H9 (cell line): Measurements from ENCODE around the gene SYNGAP1. TPM values are rescaled to one million over a fixed set of nuclear protein-coding genes. Genes with fewer than 3 reads are reported as not detected.

ENCODE experiments used
- DNase-seq: peaks from one replicate; pipeline ENCODE4 v3.0.0-alpha.2; 2017
- H2AFZ ChIP-seq: one replicate; pipeline ENCODE4 v1.6.1; 2013; ENCODE audit warnings: mild to moderate bottlenecking, low read length, control low read depth, moderate library complexity
- H2AK5ac ChIP-seq: 2 replicates; pipeline ENCODE4 v1.6.1; 2013; ENCODE audit warnings: low read length, control low read depth, mixed read lengths; ENCODE audit not compliant: insufficient read length
- H2BK120ac ChIP-seq: one replicate; pipeline ENCODE4 v1.6.1; 2013; ENCODE audit warnings: low read depth, mild to moderate bottlenecking, low read length, control low read depth, inconsistent platforms; ENCODE audit not compliant: poor library complexity, severe bottlenecking
- H2BK12ac ChIP-seq: 2 replicates; pipeline ENCODE4 v1.6.1; 2013; ENCODE audit warnings: low read length, control low read depth, mixed read lengths, low read depth; ENCODE audit not compliant: insufficient read length
- H2BK15ac ChIP-seq: 2 replicates; pipeline ENCODE4 v1.6.1; 2013; ENCODE audit warnings: low read depth, low read length, control low read depth
- H2BK20ac ChIP-seq: one replicate; pipeline ENCODE4 v1.6.1; 2013; ENCODE audit warnings: low read depth, mild to moderate bottlenecking, low read length, control low read depth, inconsistent platforms; ENCODE audit not compliant: poor library complexity, severe bottlenecking
- H2BK5ac ChIP-seq: 2 replicates; pipeline ENCODE4 v1.6.1; 2013; ENCODE audit warnings: low read length, control low read depth, mixed read lengths; ENCODE audit not compliant: insufficient read length
- H3K14ac ChIP-seq: 2 replicates; pipeline ENCODE4 v1.6.1; 2013; ENCODE audit warnings: low read length, control low read depth; ENCODE audit not compliant: insufficient read depth
- H3K18ac ChIP-seq: 2 replicates; pipeline ENCODE4 v1.6.1; 2013; ENCODE audit warnings: low read depth, mild to moderate bottlenecking, mixed read lengths, low read length, control low read depth; ENCODE audit not compliant: insufficient read length
- H3K23ac ChIP-seq: 2 replicates; pipeline ENCODE4 v1.6.1; 2013; ENCODE audit warnings: low read length, control low read depth, mixed read lengths, low read depth; ENCODE audit not compliant: insufficient read length
- H3K23me2 ChIP-seq: 2 replicates; pipeline ENCODE4 v1.6.1; 2013; ENCODE audit warnings: low read depth, mild to moderate bottlenecking, mixed read lengths, low read length, control low read depth; ENCODE audit not compliant: insufficient read length, poor library complexity, severe bottlenecking
- H3K27ac ChIP-seq: 2 replicates; pipeline ENCODE4 v1.5.1; 2013; ENCODE audit warnings: low read length, control low read depth, mixed read lengths, low read depth; ENCODE audit not compliant: insufficient read length
- H3K27me3 ChIP-seq: 2 replicates; pipeline ENCODE4 v1.6.1; 2013; ENCODE audit warnings: low read length, control low read depth, inconsistent platforms; ENCODE audit not compliant: insufficient read depth
- H3K4ac ChIP-seq: 2 replicates; pipeline ENCODE4 v1.6.1; 2013; ENCODE audit warnings: low read depth, mild to moderate bottlenecking, control low read depth, inconsistent platforms, low read length, moderate library complexity
- H3K4me1 ChIP-seq: 2 replicates; pipeline ENCODE4 v1.6.1; 2013; ENCODE audit warnings: low read length, control low read depth, inconsistent platforms; ENCODE audit not compliant: insufficient read depth
- H3K4me2 ChIP-seq: 2 replicates; pipeline ENCODE4 v1.6.1; 2013; ENCODE audit warnings: low read length, control low read depth, mixed read lengths; ENCODE audit not compliant: insufficient read length, insufficient read depth
- H3K56ac ChIP-seq: 2 replicates; pipeline ENCODE4 v1.6.1; 2013; ENCODE audit warnings: low read depth, mild to moderate bottlenecking, mixed read lengths, low read length, control low read depth; ENCODE audit not compliant: insufficient read length
- H3K79me1 ChIP-seq: 2 replicates; pipeline ENCODE4 v1.6.1; 2013; ENCODE audit warnings: low read depth, mild to moderate bottlenecking, moderate library complexity, low read length, control low read depth, inconsistent platforms; ENCODE audit not compliant: insufficient read depth, poor library complexity, severe bottlenecking
- H3K79me2 ChIP-seq: 2 replicates; pipeline ENCODE4 v1.6.1; 2013; ENCODE audit warnings: low read length, control low read depth, inconsistent platforms; ENCODE audit not compliant: insufficient read depth
- H3K9ac ChIP-seq: 2 replicates; pipeline ENCODE4 v1.6.1; 2013; ENCODE audit warnings: low read length, control low read depth, mixed read lengths; ENCODE audit not compliant: insufficient read length; ENCODE audit errors: extremely low read depth
- H3K9me3 ChIP-seq: one replicate; pipeline ENCODE4 v1.6.1; 2013; ENCODE audit warnings: low read depth, low read length, inconsistent platforms; ENCODE audit not compliant: control insufficient read depth
- H3T11ph ChIP-seq: one replicate; pipeline ENCODE4 v1.6.1; 2013; ENCODE audit warnings: mild to moderate bottlenecking, low read length, control low read depth, inconsistent platforms
- H4K20me1 ChIP-seq: one replicate; pipeline ENCODE4 v1.6.1; 2013; ENCODE audit not compliant: control insufficient read depth, insufficient read length, insufficient read depth
- H4K5ac ChIP-seq: 2 replicates; pipeline ENCODE4 v1.6.1; 2013; ENCODE audit warnings: low read depth, mild to moderate bottlenecking, mixed read lengths, low read length, control low read depth; ENCODE audit not compliant: insufficient read length
- H4K8ac ChIP-seq: replicated peaks from 2 replicates; pipeline ENCODE4 v1.6.1; 2013; ENCODE audit warnings: low read length, control low read depth, mixed read lengths, low read depth; ENCODE audit not compliant: insufficient read length
- H4K91ac ChIP-seq: 2 replicates; pipeline ENCODE4 v1.6.1; 2013; ENCODE audit warnings: low read depth, mild to moderate bottlenecking, moderate library complexity, mixed read lengths, low read length, control low read depth; ENCODE audit not compliant: insufficient read length
- H3K27ac Mint-ChIP-seq, 3 experiments: 2 replicates in 2 of 3; 3 replicates in 1 of 3; pipeline ENCODE4 v1.8.0; 2020 to 2021; ENCODE audit warnings: mixed read lengths in 3 of 3, mild to moderate bottlenecking in 1 of 3, moderate library complexity in 1 of 3
- H3K27me3 Mint-ChIP-seq: 2 replicates; pipeline ENCODE4 v1.8.0; 2021; ENCODE audit warnings: low read depth, mild to moderate bottlenecking, moderate library complexity, mixed read lengths
- H3K36me3 Mint-ChIP-seq, 3 experiments: 2 replicates in 2 of 3; 3 replicates in 1 of 3; pipeline ENCODE4 v1.8.0; 2020 to 2021; ENCODE audit warnings: low read depth in 3 of 3, mixed read lengths in 3 of 3; ENCODE audit not compliant: insufficient read depth in 1 of 3
- H3K4me1 Mint-ChIP-seq, 2 experiments: 2 replicates each; pipeline ENCODE4 v1.8.0; 2020; ENCODE audit warnings: mixed read lengths in 2 of 2
- H3K4me3 Mint-ChIP-seq, 2 experiments: 2 replicates in 1 of 2; 3 replicates in 1 of 2; pipeline ENCODE4 v1.8.0; 2020 to 2021; ENCODE audit warnings: mild to moderate bottlenecking in 2 of 2, mixed read lengths in 2 of 2, moderate library complexity in 1 of 2
- H3K9me3 Mint-ChIP-seq, 2 experiments: 2 replicates in 1 of 2; 3 replicates in 1 of 2; pipeline ENCODE4 v1.8.0; 2020; ENCODE audit warnings: mild to moderate bottlenecking in 2 of 2, mixed read lengths in 2 of 2, moderate library complexity in 1 of 2
- CTCF ChIP-seq: fragments of 200-600 bp; sonication (generic); conservative IDR thresholded peaks from 3 replicates; pipeline ENCODE4 v1.8.0; 2021; ENCODE audit warnings: antibody characterized with exemption, mild to moderate bottlenecking
- WGBS: extraction: QIAGEN DNeasy Blood & Tissue Kit; methylation state at CpG from one replicate; pipeline ENCODE4 v1.1.7; 2013; ENCODE audit warnings: missing lambda C conversion rate, low lambda C conversion rate, mixed read lengths; ENCODE audit not compliant: insufficient read length; ENCODE audit errors: extremely low coverage; 5-methylcytosine and 5-hydroxymethylcytosine counted together
- total RNA-seq: library from RNA; stranded (reverse); gene quantifications from 2 replicates; pipeline ENCODE4 v1.2.1, GENCODE V29; 2021

Gene SYNGAP1
- total RNA-seq, 1 experiment from 2014 or later, result 121 TPM

GRCh38 chr6:33467091-33467490 lies 47.2 kb downstream of the SYNGAP1 start:
- Histone ChIP-seq H3K18ac (no peak overlapping the region), H3K4me1 (no peaks in the 10 kb centered on the region), H2BK120ac (no peak overlapping the region), H3K27me3 (no peaks in the 10 kb centered on the region; the same call in 1 of the 2 replicates), H2BK15ac (no peak overlapping the region), H3K23ac (no peak overlapping the region), H2AK5ac (no peak overlapping the region), H3K9me3 (no peaks in the 10 kb centered on the region), H3K79me2 (no peaks in the 10 kb centered on the region), H3T11ph (no peak overlapping the region), H4K91ac (no peak overlapping the region), H4K8ac (no peak overlapping the region), H2BK5ac (no peak overlapping the region), H4K20me1 (no peaks in the 10 kb centered on the region), H2AFZ (no peak overlapping the region), H3K23me2 (no peaks in the 10 kb centered on the region), H3K4me2 (no peak overlapping the region), H3K14ac (no peak overlapping the region), H2BK12ac (no peak overlapping the region), H4K5ac (no peak overlapping the region), H3K4ac (no peak overlapping the region), H3K9ac (no peak overlapping the region), H2BK20ac (no peak overlapping the region), H3K56ac (no peak overlapping the region), H3K27ac (no peak overlapping the region), H3K79me1 (no peaks in the 10 kb centered on the region)
- Mint-ChIP-seq H3K4me1 (no peaks in the 10 kb centered on the region), H3K4me3 (no peak overlapping the region), H3K27me3 (peaks cover 8% of the 10 kb centered on the region), H3K27ac (no peak overlapping the region), H3K36me3 (peaks cover 0 to 2% (median 0%) of the 10 kb centered on the region in 3 experiments; a peak in 2 of 7 replicates), H3K9me3 (peaks cover 8% of the 10 kb centered on the region in 2 experiments; a peak in 3 of 5 replicates)
- no peak for DNase-seq
- TF ChIP-seq CTCF, result no peak
- no CpG with 5 or more reads among the region's 7 CpGs for WGBS
